ENCODE data around the gene NUDT9.
"Not testable (repeated sequence)": the region's sequence is repeated elsewhere in the genome, so short reads cannot be mapped to it uniquely, and the experiment has no call there.

The NUDT9 gene

DNA sequence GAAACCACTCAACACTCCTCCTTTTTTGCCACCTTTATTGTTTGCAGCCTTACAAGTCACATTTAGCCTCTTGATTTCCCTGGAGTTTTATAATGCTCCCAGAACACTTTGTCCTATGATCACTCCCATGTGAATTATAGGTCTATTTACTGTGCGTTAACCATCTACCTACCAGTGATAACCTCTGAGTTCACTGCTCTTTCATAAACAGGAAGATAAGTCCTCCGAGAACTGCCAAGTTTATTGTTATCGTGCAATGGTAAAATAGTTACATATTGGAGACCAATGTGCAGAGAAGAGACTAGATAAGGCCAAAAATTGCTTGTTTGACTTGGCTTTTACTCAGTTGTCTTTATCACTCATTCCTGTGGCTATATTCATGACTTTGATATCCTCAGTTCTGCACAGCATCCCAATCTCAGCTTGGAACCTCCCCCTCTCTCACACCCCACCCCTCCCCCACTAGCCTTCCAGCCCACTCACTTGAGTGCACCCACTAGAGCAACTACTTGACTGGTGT lies 12.9 kb upstream of the NUDT9 start:
- DNase-seq: no peak

DNA sequence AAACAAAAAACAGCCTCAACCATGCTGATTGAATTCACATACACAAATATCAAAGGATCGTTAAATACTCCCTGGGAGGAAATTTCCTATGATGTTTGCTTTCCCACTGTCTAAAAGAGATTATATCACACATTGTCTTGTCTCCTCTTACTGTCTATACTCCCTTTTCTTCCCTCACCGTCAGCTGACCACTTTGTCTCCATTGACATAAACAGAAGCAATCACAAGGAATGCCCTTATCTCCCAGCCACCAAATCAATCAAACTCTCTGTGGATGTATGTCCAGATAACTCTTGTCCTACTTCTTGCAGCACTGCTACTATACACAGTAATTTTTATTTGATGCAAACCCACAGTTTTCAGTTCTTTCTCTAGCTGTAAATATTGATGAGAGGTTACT lies 12.2 kb upstream of the NUDT9 start:
- no peak for DNase-seq

DNA sequence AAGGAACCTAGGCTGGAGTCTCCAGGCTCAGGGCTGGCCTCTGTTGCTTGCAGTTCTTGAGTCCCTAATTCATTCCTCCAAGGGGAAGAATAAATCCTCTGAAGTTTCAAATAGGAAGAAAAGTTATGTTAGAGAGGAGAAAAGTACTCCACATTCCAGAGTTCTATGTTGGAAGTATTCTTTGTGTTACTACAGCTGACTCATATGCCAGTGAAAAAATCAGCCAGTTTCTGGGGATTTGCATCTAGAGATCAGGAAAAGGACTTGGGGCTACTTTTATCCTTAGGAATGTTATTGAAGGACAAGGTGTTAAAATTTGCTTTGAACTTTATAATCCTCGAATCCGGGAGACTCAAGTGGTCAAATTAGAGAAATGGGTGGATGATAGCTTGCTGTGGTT lies 11.7 kb upstream of the NUDT9 start:
- DNase-seq: no peak

DNA sequence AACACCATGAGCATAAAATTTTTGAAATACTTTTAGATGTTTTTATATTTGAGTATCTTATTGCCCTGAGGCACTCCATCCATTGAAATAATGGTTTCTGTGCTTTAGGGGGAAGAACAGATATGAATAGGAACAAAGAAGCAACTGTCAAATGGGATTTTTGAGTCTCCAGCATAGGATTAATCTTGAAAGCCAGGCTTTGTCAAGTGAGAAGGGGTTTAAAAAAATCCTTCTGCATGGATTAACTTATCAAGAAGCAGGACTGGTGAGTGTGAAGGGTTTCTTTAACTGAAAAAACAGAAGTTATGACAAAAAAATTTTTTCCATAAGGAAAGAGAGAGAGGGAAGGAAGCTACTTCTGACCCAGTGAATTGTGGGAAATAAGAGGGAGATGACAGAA lies 7.6 kb upstream of the NUDT9 start:
- no peak for DNase-seq

DNA sequence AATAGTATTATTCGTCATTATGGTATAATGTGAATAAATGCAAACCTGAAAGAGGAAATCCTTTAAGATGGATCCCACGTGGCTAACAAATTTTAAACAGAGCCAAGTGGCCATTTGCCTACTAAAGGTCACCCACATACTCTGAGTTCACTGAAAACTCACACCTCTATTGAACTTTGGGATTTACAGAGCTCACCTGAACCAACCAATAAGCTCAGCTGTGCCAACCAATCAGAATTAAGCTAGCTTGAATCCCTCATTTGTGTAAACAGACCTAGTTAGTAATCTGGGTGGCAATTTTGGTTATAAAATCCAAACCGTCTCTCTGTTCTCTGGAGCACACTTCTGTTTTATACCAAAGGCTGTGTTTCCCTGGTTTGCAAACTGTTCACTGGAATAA lies 5.4 kb upstream of the NUDT9 start:
- no peak for DNase-seq

DNA sequence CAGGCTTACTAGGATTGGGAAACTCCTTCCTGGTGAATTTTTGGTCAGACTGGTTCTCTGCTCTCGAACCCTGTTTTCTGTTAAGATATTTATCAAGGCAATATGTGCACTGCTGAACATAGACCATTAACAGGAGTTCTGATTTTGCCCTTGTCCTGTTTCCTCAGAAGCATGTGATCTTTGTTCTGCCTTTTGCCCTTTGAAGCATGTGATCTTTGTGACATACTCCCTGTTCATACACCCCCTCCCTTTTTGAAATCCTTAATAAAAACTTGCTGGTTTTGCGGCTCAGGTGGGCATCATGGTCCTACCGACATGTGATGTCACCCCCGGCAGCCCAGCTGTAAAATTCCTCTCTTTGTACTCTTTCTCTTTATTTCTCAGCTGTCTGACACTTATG lies 4.0 kb upstream of the NUDT9 start:
- not testable (repeated sequence) for DNase-seq

DNA sequence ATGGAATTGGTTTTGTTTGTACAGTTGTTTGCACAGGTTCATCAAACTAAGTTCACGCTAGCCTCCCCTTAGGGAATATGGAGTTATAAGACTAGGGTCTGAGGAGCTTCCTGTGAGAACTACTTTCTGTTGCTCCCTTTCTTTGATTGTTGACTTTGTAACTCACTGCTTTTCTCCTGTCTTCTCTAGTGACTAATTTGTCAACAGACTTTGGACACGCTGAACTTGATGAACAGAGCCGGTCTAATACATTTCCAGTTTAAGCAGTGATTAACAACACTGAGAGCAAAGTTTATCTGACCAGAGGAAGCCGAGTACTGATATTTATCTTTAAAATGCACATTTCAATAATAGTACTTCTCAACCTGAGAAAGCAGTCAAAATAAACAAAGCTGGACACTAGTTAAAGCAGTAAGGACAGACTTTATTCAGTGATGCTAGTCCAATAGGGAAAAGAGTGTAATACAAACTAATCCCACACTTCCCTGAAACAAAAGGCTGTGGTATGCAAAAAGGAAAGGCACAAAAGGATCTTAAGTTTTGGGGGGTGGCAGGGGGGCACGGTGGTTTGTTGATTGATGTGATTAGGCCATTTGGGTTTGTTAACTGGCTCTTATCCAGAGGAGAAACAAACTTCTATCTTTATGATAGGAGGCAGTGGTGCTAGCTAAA lies 2.7 kb upstream of the NUDT9 start:
- DNase-seq: no peak

- no peak for DNase-seq
Measured at GRCh38 chr4:87420276-87420830, 2.0 kb upstream of the NUDT9 start.

DNA sequence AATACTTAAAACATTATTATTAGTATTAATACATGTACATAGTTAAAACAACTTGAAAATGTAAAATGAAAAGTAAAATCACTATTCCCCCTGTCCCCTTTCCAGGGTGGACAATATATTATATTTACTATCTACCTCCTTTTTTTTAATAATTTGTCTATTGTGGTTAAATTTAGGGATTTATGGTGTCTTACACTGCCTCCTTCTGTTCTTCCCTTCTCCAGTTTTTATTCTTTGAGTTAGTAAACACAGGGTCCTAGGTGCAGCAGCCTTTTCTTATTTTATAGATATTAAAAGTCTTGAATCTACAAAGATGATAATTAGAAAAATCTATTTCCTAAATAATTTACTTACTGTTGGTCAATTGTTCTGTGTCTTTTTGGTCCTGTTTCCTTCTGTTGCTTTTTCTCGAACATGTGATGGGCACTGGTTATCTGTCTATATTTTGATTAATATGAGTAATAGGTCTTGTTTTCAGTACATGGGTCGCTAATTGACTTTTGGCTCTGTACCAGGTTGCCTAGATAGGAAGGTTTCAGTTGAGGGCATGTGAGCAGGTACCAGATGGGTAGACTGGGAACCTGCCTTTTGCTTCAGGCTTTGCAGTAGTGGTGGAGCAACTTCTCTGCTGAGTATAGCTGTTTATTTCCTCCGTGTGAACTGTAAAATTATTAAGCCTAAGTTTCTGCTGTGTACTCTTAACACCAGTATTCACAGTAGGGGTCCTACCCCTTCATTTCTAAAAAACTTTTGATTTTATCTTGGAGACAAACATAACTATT lies 1.1 kb downstream of the NUDT9 start:
- no peak for DNase-seq

- not testable (repeated sequence) for DNase-seq
Measured at GRCh38 chr4:87424099-87424543, 1.7 kb downstream of the NUDT9 start.

DNA sequence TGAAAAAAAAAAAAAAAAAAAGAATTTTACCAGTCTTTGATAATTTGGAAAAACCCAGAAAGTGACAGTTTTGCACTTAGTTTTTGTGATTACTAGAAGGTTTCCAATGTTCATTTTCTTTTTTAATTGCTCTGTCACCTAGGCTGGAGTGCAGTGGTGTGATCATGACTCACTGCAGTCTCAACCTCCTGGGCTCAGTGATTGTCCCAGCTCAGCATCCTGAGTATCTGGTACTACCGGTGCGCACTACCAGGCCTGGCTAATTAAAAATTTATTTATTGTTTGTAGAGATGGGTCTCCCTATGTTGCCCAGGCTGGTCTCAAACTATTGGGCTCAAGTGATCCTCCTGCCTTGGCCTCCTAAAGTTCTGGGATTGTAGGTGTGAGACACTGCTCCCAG lies 3.3 kb downstream of the NUDT9 start:
- no peak for DNase-seq

GRCh38 chr4:87426865-87427517 lies 4.6 kb downstream of the NUDT9 start:
- no peak for DNase-seq

- no peak for DNase-seq
Measured at GRCh38 chr4:87427518-87427868, 5.1 kb downstream of the NUDT9 start.

DNA sequence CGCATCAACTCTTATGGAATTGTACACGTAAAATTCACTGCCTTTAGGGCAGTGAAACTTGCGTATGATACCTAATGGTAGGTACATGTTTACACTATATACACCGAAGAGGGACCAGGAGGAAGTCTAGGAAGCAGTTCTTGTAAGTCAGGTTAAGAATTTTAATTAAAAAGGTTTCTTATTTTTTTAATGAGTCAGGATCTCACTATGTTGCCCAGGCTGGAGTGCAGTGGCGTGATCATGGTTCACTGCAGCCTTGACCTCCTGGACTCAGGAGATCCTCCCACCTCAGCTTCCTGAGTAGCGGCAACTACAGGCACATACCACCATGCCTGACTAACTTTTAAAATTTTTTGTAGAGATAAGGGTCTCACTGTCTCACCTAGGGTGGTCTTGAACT lies 6.6 kb downstream of the NUDT9 start:
- no peak for DNase-seq

DNA sequence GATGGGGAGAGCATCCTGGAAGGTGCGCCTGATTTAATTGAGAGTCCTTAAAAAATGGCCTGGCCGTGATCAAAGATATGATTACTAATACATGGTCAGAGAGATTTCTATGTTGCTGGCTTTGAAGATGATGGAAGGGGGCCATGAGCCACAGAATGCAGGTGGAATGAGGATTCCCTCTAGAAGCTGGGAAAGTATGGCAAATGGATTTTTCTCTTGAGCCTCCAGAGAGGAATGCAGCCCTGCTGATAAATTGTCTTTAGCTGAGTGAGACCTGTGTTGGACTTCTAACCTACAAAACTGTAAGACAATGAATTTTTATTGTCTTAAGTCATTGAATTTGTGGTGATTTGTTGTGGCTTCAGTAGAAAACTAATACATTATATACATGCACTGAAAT lies 7.7 kb downstream of the NUDT9 start:
- DNase-seq: no peak

GRCh38 chr4:87433342-87433741 lies 11.0 kb downstream of the NUDT9 start:
- DNase-seq: no peak

DNA sequence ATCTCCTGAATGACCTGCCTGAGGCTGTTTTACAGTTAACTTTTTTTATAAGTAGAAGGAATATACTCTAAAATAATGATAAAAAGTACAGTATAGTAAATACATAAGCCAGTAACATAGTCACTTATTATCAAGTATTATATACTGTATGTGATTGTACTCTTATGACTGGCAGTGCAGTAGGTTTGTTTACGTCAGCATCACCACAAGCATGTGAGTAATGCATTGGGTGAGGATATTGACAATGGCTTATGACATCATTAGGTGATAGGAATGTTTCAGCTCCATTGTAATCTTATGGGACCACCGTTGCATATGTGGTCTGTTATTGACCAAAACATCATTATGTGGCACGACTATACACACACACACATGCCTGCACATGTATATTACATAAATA lies 20.5 kb downstream of the NUDT9 start:
- DNase-seq: no peak

- no peak for DNase-seq
Measured at GRCh38 chr4:87444741-87445140, 22.4 kb downstream of the NUDT9 start.

GRCh38 chr4:87445964-87446363 lies 23.6 kb downstream of the NUDT9 start:
- DNase-seq: no peak

DNA sequence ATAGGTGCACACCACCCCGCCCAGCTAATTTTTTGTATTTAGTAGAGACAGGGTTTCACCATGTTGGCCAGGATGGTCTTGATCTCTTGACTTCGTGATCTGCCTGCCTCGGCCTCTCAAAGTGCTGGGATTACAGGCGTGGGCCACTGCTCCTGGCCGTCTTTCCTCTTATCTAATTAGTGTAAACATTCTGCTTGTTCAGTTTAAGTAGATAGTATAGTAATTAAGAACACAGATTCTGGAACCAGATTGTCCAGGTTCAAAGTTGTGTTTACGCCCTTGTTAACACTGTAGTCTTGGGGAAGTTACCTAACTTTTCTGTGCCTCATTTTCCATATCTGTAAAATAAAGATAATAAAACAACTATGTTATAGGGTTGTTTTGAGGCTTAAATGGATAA lies 24.0 kb downstream of the NUDT9 start:
- not testable (repeated sequence) for DNase-seq

DNA sequence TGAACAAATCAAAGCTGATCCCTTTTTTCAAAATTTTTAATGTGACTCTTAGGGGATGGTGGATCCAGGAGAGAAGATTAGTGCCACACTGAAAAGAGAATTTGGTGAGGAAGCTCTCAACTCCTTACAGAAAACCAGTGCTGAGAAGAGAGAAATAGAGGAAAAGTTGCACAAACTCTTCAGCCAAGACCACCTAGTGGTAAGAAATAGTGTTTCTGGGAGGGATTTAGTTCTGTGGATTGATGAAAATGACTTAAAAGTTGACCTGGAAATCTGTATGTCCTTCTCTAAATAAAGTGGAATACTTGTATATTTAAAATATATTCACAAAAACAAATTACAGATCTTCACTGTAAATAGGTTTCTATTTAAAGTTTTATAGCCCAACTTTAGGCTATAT lies 29.2 kb downstream of the NUDT9 start:
- no peak for DNase-seq

DNA sequence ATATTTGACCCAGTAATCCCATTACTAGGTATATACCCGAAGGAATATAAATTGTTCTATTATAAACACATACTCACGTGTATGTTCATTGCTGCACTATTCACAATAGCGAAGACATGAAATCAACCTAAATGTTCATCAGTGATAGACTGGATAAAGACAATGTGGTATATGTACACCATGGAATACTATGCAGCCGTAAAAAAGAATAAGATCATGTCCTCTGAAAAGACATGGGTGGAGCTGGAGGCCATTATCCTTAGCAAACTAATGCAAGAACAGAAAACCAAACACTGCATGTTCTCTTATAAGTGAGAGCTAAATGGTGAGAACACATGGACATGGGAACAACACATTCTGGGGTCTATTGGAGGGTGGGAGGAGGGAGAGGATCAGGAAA lies 36.5 kb downstream of the NUDT9 start:
- DNase-seq: no peak

DNA sequence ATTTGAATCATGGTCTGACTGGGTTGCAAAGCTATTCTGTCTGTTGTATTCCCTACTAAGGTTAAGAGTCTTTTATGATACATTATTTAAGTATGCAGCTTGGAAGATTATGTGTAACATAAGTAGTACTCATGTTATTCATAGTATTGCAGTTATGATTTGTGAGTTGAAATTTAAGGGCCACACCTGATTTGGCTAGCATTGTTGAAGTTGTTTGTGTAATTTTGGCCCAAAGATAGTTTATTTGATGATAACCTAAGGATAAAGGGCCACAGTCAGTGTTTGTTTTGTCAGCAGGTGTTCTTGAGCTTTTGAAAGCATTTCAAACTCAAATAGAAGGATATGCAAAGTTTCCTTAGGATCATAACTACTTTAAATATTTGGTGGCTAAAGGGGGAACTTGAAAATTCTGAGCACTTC lies 38.9 kb downstream of the NUDT9 start:
- no peak for DNase-seq

GRCh38 chr4:87462102-87462501 lies 39.7 kb downstream of the NUDT9 start:
- no peak for DNase-seq
